ENCODE results near the gene INSL3. TPM values are rescaled to one million over a fixed set of nuclear protein-coding genes. Genes with fewer than 3 reads are reported as not detected.

Gene INSL3
- total RNA-seq, 2 donors from 2014 or later: not detected

DNA sequence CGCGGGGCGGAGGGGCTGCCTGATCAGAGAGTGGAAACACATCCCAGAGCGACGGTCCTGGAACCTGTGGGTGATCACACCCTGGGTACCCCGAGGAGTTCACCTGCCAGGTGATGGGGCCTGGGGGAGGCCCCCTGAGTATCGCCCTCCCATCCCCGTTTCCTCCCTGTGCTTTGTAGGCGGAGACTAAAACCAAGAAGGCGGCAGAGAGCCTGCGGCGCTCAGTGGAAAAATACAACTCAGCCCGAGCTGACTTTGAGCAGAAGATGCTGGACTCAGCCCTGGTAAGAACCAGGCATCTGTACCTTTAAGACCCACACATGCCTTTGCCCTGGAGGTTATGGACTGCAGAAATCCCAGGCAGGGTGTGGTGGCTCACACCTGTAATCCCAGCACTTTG is 50.7 kb downstream of the INSL3 start:
- no peaks in the 10 kb centered on the region for H3K36me3 ChIP-seq
- ATAC-seq (ENCODE audit: insufficient number of reproducible peaks, low FRiP score, low read depth): no peak
- H3K4me3 ChIP-seq: no peak overlapping the region
- no peaks in the 10 kb centered on the region for H3K9me3 ChIP-seq
- no peak for DNase-seq (ENCODE audit: low spot score)
- TF ChIP-seq, protein P1, sequence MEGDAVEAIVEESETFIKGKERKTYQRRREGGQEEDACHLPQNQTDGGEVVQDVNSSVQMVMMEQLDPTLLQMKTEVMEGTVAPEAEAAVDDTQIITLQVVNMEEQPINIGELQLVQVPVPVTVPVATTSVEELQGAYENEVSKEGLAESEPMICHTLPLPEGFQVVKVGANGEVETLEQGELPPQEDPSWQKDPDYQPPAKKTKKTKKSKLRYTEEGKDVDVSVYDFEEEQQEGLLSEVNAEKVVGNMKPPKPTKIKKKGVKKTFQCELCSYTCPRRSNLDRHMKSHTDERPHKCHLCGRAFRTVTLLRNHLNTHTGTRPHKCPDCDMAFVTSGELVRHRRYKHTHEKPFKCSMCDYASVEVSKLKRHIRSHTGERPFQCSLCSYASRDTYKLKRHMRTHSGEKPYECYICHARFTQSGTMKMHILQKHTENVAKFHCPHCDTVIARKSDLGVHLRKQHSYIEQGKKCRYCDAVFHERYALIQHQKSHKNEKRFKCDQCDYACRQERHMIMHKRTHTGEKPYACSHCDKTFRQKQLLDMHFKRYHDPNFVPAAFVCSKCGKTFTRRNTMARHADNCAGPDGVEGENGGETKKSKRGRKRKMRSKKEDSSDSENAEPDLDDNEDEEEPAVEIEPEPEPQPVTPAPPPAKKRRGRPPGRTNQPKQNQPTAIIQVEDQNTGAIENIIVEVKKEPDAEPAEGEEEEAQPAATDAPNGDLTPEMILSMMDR (IDR thresholded peaks at IDR 0.05): no peak
- H3K27me3 ChIP-seq (replicated peaks; ENCODE audit: insufficient read depth): no peaks in the 10 kb centered on the region
- H3K27ac ChIP-seq: no peak overlapping the region
- H3K4me1 ChIP-seq (ENCODE audit: control insufficient read depth in 1 of 2, low read depth in 2 of 2): peaks cover 0 to 8% of the 10 kb centered on the region in 2 donors

DNA sequence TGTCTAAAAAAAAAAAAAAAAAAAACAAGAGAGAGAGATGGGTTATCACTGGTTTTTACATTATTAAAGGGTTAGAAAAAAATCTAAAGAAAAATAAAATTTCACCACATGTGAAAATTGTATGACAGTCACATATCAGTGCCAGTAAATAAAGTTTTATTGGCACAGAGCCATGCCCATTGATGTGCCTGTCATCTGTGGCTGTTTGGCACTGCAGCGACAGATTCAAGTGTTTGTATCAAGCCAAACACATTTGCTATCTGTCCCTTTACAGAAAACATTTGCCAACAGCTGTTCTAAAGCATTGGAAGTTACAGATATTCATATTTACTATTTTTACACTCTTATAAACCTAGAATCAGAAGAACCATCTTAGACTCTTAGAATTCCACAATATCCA is 53.8 kb downstream of the INSL3 start:
- Histone ChIP-seq H3K36me3 (no peaks in the 10 kb centered on the region), H3K9me3 (no peaks in the 10 kb centered on the region), H3K27ac (no peak overlapping the region), H3K4me3 (no peak overlapping the region), H3K4me1 (ENCODE audit: control insufficient read depth in 1 of 2, low read depth in 2 of 2) (peaks cover 0 to 8% of the 10 kb centered on the region in 2 donors), H3K27me3 (replicated peaks; ENCODE audit: insufficient read depth) (no peaks in the 10 kb centered on the region)
- TF ChIP-seq, protein P1 (IDR thresholded peaks at IDR 0.05): no peak
- no peak for ATAC-seq (ENCODE audit: insufficient number of reproducible peaks, low FRiP score, low read depth)
- no peak for DNase-seq (ENCODE audit: low spot score)

DNA sequence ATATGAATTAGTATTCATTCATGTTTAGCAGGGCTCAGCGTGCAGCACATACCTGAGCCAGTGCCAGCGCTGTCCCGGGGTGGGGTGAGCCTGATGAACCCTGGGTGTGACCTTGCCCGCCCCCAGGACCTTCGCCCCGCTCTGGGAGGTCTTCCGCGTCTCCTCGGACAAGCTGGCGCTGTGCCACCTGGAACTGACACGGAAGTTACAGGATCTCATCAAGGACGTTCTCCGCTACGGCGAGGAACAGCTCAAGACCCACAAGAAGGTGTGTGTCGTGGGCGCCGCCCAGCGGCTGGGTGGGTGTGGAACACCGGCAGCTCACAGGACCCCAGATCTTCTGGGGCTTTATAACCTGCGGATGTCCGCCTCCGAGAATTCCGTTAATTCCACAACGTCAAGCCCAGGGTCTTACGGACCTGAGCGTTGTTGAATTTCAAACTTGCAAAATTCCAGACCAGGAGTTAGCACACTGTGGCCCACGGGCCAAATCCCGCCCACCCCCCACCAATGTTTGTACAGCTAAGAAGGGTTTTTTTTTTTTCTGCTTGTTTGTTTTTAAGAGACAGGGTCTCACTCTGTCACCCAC is 54.7 kb downstream of the INSL3 start:
- Histone ChIP-seq H3K9me3 (no peaks in the 10 kb centered on the region), H3K4me3 (peak overlapping the region; percentile 48), H3K27ac (no peak overlapping the region), H3K36me3 (no peaks in the 10 kb centered on the region), H3K27me3 (replicated peaks; ENCODE audit: insufficient read depth) (no peaks in the 10 kb centered on the region), H3K4me1 (ENCODE audit: control insufficient read depth in 1 of 2, low read depth in 2 of 2) (peaks cover 0 to 8% of the 10 kb centered on the region in 2 donors)
- TF ChIP-seq, protein P1 (IDR thresholded peaks at IDR 0.05): peak; percentile 68
- DNase-seq (ENCODE audit: low spot score): no peak
- peak; percentile 13 for ATAC-seq (ENCODE audit: insufficient number of reproducible peaks, low FRiP score, low read depth)

Other genes starting within 250 kb of the INSL3 start
- gene UNC13A, start 133.2 kb downstream of the INSL3 start, total RNA-seq: 1 to 10 TPM; 2.1 to 7.7 TPM
- 10 to 100 TPM; 31.7 to 42.9 TPM for gene MAP1S, start 102.0 kb downstream of the INSL3 start, total RNA-seq
- gene FCHO1, start 70.0 kb downstream of the INSL3 start, total RNA-seq: 1 to 10 TPM; 8.5 to 8.9 TPM
- gene B3GNT3, start 26.4 kb downstream of the INSL3 start, total RNA-seq: 1 to 10 TPM in 1 of 2 donors, not detected in 1; 2.3 TPM
- gene JAK3, start 26.5 kb upstream of the INSL3 start, total RNA-seq: 10 to 100 TPM; 12.7 to 35.8 TPM
- gene RPL18A, start 38.4 kb upstream of the INSL3 start, total RNA-seq: 100 to 1,000 TPM; 718 to 766 TPM
- not detected for gene SLC5A5, start 50.4 kb upstream of the INSL3 start, total RNA-seq
- 10 to 100 TPM; 44.1 to 60.8 TPM for gene CCDC124, start 111.5 kb upstream of the INSL3 start, total RNA-seq
- under 1 TPM in 1 of 2 donors, not detected in 1; 0.99 TPM for gene KCNN1, start 145.6 kb upstream of the INSL3 start, total RNA-seq
- 100 to 1,000 TPM; 114 to 151 TPM for gene ARRDC2, start 186.7 kb upstream of the INSL3 start, total RNA-seq

Measured in thoracic aorta (tissue), 2 donors.